ENCODE data around the gene AOC2. TPM values are rescaled to one million over a fixed set of nuclear protein-coding genes. Genes with fewer than 3 reads are reported as not detected.

AOC2 gene
- total and polyA plus RNA-seq, 7 donors = 1.2 to 2.1 (median 1.4) TPM; not detected in 2

GRCh38 chr17:42848093-42848492 lies 3.7 kb downstream of the AOC2 start:
- TF ChIP-seq POLR2AphosphoS5 (IDR thresholded peaks at IDR 0.05) = no peak
- TF ChIP-seq POLR2A (IDR thresholded peaks at IDR 0.05) = no peak
- TF ChIP-seq EP300 (IDR thresholded peaks at IDR 0.05) = no peak
- no peak for TF ChIP-seq CTCF (IDR thresholded peaks at IDR 0.05)

GRCh38 chr17:42849031-42849430 lies 4.7 kb downstream of the AOC2 start:
- TF ChIP-seq POLR2A (IDR thresholded peaks at IDR 0.05) = no peak
- TF ChIP-seq POLR2AphosphoS5 (IDR thresholded peaks at IDR 0.05) = no peak
- TF ChIP-seq CTCF (IDR thresholded peaks at IDR 0.05) = no peak
- TF ChIP-seq EP300 (IDR thresholded peaks at IDR 0.05) = no peak
- DNase-seq = no peak
- intact Hi-C loops (cut with DNase I) = no loop called here
- H3K36me3 ChIP-seq = peaks cover 6 to 22% (median 12%) of the 10 kb centered on the region in 4 donors
- H3K4me1 ChIP-seq = peaks cover 0 to 31% (median 26%) of the 10 kb centered on the region in 4 donors
- no peaks in the 10 kb centered on the region for H3K27me3 ChIP-seq
- H3K27ac ChIP-seq = peak overlapping the region in 3 of 4 donors; percentile 86 to 94 (median 94)
- WGBS, 2 donors = 88 to 93% methylated on average over 9 of the region's 9 CpGs
- no peak overlapping the region for H3K4me3 ChIP-seq
- H3K9me3 ChIP-seq = no peaks in the 10 kb centered on the region

More at GRCh38 chr17:42848093-42848492, 3.7 kb downstream of the AOC2 start:
- 33 to 77% methylated on average over 3 of the region's 3 CpGs for WGBS, 2 donors
- H3K27me3 ChIP-seq = no peaks in the 10 kb centered on the region
- H3K4me3 ChIP-seq = no peak overlapping the region
- H3K36me3 ChIP-seq = peaks cover 6 to 28% (median 17%) of the 10 kb centered on the region in 4 donors
- no peaks in the 10 kb centered on the region for H3K9me3 ChIP-seq
- intact Hi-C loops (cut with DNase I) = no loop called here
- DNase-seq = no peak
- no peak overlapping the region for H3K27ac ChIP-seq
- H3K4me1 ChIP-seq = peaks cover 0 to 23% (median 20%) of the 10 kb centered on the region in 4 donors

- TF ChIP-seq EP300 (IDR thresholded peaks at IDR 0.05) (no peak), POLR2AphosphoS5 (IDR thresholded peaks at IDR 0.05) (peak in 2 of 4 donors; percentile 9 to 11)
- intact Hi-C loops (cut with DNase I) = no loop called here
- peaks cover 4 to 21% (median 10%) of the 10 kb centered on the region in 4 donors for H3K36me3 ChIP-seq
- peaks cover 0 to 36% (median 31%) of the 10 kb centered on the region in 4 donors for H3K4me1 ChIP-seq
- peak overlapping the region in 3 of 4 donors; percentile 57 to 70 (median 64) for H3K4me3 ChIP-seq
- H3K27ac ChIP-seq = peak overlapping the region in 3 of 4 donors; percentile 86 to 94 (median 94)
- no peak for DNase-seq
- 43 to 72% methylated on average over 8 of the region's 8 CpGs for WGBS, 2 donors
- H3K27me3 ChIP-seq = no peaks in the 10 kb centered on the region
- no peaks in the 10 kb centered on the region for H3K9me3 ChIP-seq
Measured at GRCh38 chr17:42849451-42850181, 5.2 kb downstream of the AOC2 start.

- whole genome bisulfite sequencing, 2 donors = 27 to 56% methylated on average over 9 of the region's 9 CpGs
- Histone ChIP-seq H3K36me3 (peaks cover 0 to 20% (median under 1%) of the 10 kb centered on the region in 4 donors), H3K27me3 (no peaks in the 10 kb centered on the region), H3K4me1 (peaks cover 0 to 50% (median 45%) of the 10 kb centered on the region in 4 donors), H3K27ac (peak within 1 kb of the TSS; percentile 82 to 94 (median 90)), H3K9me3 (no peaks in the 10 kb centered on the region), H3K4me3 (peak within 1 kb of the TSS; percentile 53 to 70 (median 60))
- peak; percentile 89 for DNase-seq
- TF ChIP-seq POLR2A (IDR thresholded peaks at IDR 0.05) = peak in 1 of 2 donors; percentile 32
- TF ChIP-seq CTCF (IDR thresholded peaks at IDR 0.05) = no peak
- peak; percentile 52 to 71 (median 62) for TF ChIP-seq POLR2AphosphoS5 (IDR thresholded peaks at IDR 0.05)
- intact Hi-C loops (cut with DNase I) = no loop called here
Measured at GRCh38 chr17:42850954-42851353, 6.6 kb downstream of the AOC2 start, which contains the start of gene AOC3. Gene AOC3, plus strand, starts transcription at chr17:42851199. Its CDS starts 145 bp downstream, at chr17:42851344.
